ENCODE results near the gene BNIP2. TPM values are rescaled to one million over a fixed set of nuclear protein-coding genes. Genes with fewer than 3 reads are reported as not detected.

The BNIP2 gene
- total and polyA plus RNA-seq, 2 of the 13 experiments (the other 11 are each of a cell fraction or from before 2014, with no cell fraction given): 17.4 to 57.6 TPM

DNA sequence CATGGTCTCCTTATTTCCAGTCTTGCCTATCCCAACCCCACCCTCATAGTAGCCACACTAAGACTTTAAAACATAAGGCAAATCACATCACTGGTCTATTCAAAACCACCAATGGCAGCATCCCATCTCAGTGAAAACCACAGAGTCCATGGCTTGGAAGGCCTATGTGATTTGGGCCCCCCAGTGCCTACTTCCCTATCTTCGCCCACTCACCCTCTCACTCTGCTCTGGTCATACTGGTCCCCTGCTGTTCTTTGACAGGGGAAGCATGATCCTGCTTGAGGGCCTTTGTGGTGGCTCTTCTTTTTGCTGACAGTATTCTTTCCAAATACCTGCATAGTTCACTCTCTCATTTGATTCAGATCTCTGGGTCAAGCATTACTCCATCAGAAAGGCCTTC lies 35.1 kb downstream of the BNIP2 start:
- Histone ChIP-seq H3K9ac (ENCODE audit: insufficient read depth, low read depth, low read length) (no peak overlapping the region), H3K9me3 (ENCODE audit: low read length) (peaks cover 11% of the 10 kb centered on the region), H3K27me3 (ENCODE audit: control insufficient read depth in 1 of 2, insufficient read depth in 2 of 2, low read length in 2 of 2) (no peaks in the 10 kb centered on the region), H3K4me2 (ENCODE audit: low read depth, low read length) (no peak overlapping the region), H3K79me2 (ENCODE audit: insufficient read depth, low read length) (peaks cover 53% of the 10 kb centered on the region), H3K4me1 (ENCODE audit: insufficient read depth, low read length) (peaks cover 28% of the 10 kb centered on the region), H2AFZ (ENCODE audit: low read length) (no peak overlapping the region), H4K20me1 (ENCODE audit: insufficient read depth, low read length) (peaks cover 5% of the 10 kb centered on the region), H3K36me3 (replicated peaks in 1 of 2; ENCODE audit: control insufficient read depth in 1 of 2, insufficient read depth in 2 of 2, low read length in 2 of 2) (peaks cover 8 to 47% of the 10 kb centered on the region in 2 experiments), H3K27ac (ENCODE audit: extremely low read length, insufficient read depth, low read length) (no peak overlapping the region), H3K4me3 (replicated peaks in 1 of 3; ENCODE audit: insufficient read depth in 1 of 3, low read depth in 2 of 3, low read length in 3 of 3) (no peak overlapping the region)
- TF ChIP-seq, protein P1, sequence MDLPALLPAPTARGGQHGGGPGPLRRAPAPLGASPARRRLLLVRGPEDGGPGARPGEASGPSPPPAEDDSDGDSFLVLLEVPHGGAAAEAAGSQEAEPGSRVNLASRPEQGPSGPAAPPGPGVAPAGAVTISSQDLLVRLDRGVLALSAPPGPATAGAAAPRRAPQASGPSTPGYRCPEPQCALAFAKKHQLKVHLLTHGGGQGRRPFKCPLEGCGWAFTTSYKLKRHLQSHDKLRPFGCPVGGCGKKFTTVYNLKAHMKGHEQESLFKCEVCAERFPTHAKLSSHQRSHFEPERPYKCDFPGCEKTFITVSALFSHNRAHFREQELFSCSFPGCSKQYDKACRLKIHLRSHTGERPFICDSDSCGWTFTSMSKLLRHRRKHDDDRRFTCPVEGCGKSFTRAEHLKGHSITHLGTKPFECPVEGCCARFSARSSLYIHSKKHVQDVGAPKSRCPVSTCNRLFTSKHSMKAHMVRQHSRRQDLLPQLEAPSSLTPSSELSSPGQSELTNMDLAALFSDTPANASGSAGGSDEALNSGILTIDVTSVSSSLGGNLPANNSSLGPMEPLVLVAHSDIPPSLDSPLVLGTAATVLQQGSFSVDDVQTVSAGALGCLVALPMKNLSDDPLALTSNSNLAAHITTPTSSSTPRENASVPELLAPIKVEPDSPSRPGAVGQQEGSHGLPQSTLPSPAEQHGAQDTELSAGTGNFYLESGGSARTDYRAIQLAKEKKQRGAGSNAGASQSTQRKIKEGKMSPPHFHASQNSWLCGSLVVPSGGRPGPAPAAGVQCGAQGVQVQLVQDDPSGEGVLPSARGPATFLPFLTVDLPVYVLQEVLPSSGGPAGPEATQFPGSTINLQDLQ (CRISPR knock-in tag; IDR thresholded peaks at IDR 0.05): no peak
- no peak for TF ChIP-seq ESRRA (CRISPR knock-in tag; IDR thresholded peaks at IDR 0.05; ENCODE audit: low read depth)
- no peak for TF ChIP-seq ZFX (CRISPR knock-in tag; IDR thresholded peaks at IDR 0.05; ENCODE audit: low read depth)
- TF ChIP-seq, protein P2, sequence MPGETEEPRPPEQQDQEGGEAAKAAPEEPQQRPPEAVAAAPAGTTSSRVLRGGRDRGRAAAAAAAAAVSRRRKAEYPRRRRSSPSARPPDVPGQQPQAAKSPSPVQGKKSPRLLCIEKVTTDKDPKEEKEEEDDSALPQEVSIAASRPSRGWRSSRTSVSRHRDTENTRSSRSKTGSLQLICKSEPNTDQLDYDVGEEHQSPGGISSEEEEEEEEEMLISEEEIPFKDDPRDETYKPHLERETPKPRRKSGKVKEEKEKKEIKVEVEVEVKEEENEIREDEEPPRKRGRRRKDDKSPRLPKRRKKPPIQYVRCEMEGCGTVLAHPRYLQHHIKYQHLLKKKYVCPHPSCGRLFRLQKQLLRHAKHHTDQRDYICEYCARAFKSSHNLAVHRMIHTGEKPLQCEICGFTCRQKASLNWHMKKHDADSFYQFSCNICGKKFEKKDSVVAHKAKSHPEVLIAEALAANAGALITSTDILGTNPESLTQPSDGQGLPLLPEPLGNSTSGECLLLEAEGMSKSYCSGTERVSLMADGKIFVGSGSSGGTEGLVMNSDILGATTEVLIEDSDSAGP (CRISPR knock-in tag; IDR thresholded peaks at IDR 0.05; ENCODE audit: borderline replicate concordance): no peak
- TF ChIP-seq, protein P3, sequence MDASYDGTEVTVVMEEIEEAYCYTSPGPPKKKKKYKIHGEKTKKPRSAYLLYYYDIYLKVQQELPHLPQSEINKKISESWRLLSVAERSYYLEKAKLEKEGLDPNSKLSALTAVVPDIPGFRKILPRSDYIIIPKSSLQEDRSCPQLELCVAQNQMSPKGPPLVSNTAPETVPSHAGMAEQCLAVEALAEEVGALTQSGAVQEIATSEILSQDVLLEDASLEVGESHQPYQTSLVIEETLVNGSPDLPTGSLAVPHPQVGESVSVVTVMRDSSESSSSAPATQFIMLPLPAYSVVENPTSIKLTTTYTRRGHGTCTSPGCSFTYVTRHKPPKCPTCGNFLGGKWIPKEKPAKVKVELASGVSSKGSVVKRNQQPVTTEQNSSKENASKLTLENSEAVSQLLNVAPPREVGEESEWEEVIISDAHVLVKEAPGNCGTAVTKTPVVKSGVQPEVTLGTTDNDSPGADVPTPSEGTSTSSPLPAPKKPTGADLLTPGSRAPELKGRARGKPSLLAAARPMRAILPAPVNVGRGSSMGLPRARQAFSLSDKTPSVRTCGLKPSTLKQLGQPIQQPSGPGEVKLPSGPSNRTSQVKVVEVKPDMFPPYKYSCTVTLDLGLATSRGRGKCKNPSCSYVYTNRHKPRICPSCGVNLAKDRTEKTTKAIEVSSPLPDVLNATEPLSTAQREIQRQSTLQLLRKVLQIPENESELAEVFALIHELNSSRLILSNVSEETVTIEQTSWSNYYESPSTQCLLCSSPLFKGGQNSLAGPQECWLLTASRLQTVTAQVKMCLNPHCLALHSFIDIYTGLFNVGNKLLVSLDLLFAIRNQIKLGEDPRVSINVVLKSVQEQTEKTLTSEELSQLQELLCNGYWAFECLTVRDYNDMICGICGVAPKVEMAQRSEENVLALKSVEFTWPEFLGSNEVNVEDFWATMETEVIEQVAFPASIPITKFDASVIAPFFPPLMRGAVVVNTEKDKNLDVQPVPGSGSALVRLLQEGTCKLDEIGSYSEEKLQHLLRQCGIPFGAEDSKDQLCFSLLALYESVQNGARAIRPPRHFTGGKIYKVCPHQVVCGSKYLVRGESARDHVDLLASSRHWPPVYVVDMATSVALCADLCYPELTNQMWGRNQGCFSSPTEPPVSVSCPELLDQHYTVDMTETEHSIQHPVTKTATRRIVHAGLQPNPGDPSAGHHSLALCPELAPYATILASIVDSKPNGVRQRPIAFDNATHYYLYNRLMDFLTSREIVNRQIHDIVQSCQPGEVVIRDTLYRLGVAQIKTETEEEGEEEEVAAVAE (CRISPR knock-in tag; IDR thresholded peaks at IDR 0.05; ENCODE audit: borderline replicate concordance): no peak
- no peak for TF ChIP-seq MXI1 (IDR thresholded peaks at IDR 0.05; ENCODE audit: borderline replicate concordance, low read depth, low read length)
- no peak for TF ChIP-seq SP140L (CRISPR knock-in tag; IDR thresholded peaks at IDR 0.05; ENCODE audit: borderline replicate concordance)
- in situ Hi-C loops (cut with HindIII; ENCODE audit: extremely low pct_ligation_motif_present, low pct_unique_long_range_greater_than_20kb): no loop called here
- intact Hi-C loops (cut with micrococcal nuclease; ENCODE audit: unreplicated experiment): no loop called here
- BruUV-seq (replicated peaks): no TSS peak
- CTCF ChIA-PET (ENCODE audit: low intra/inter-chr PET ratio, low total read pairs): no interaction called here
- WGBS (ENCODE audit: low lambda C conversion rate): 100% methylated on average over 1 of the region's 1 CpG
- DNase-seq (ENCODE audit: low spot score) (no peak), FAIRE-seq (no peak), ATAC-seq (no peak)
- POLR2A ChIA-PET: no interaction called here
